Suppressor macrophage treated with lipopolysaccharide for 1 hour (primary cell): ENCODE data around the gene ZPBP2.
"Not testable (repeated sequence)": the region's sequence is repeated elsewhere in the genome, so short reads cannot be mapped to it uniquely, and the experiment has no call there.

Source experiments
- DNase-seq, 3 donors: peaks; one replicate each; pipeline ENCODE4 v3.0.0-alpha.2; 2020 to 2022

ZPBP2 gene

GRCh38 chr17:39855911-39856649, 11.9 kb upstream of the ZPBP2 start:
- not testable (repeated sequence) for DNase-seq

GRCh38 chr17:39861235-39861634, 6.8 kb upstream of the ZPBP2 start:
- no peak for DNase-seq

GRCh38 chr17:39863244-39863917, 4.6 kb upstream of the ZPBP2 start:
- DNase-seq, result no peak

- peak; percentile 87 to 95 (median 91) for DNase-seq
These were observed 3.9 kb upstream of the ZPBP2 start, which contains the start of gene IKZF3 for GRCh38 chr17:39863918-39864746. Gene IKZF3, minus strand, starts transcription at chr17:39864312. Its CDS starts 186 bp downstream, at chr17:39864126.

GRCh38 chr17:39866013-39866730, 1.8 kb upstream of the ZPBP2 start:
- DNase-seq, result no peak

- DNase-seq, result no peak
These were observed 720 bp upstream of the ZPBP2 start for GRCh38 chr17:39867084-39867879.

- no peak for DNase-seq
These were observed 546 bp downstream of the ZPBP2 start for GRCh38 chr17:39868554-39868942.

GRCh38 chr17:39870776-39871175, 2.8 kb downstream of the ZPBP2 start:
- peak in 1 of 3 donors; percentile 6 for DNase-seq

GRCh38 chr17:39871801-39872200, 3.8 kb downstream of the ZPBP2 start:
- DNase-seq, result no peak

GRCh38 chr17:39872751-39873150, 4.7 kb downstream of the ZPBP2 start:
- DNase-seq, result peak in 1 of 3 donors; percentile 20

- not testable (repeated sequence) for DNase-seq
These were observed 18.1 kb downstream of the ZPBP2 start for GRCh38 chr17:39886102-39886501.

- no peak for DNase-seq
These were observed 19.1 kb downstream of the ZPBP2 start for GRCh38 chr17:39887078-39887477.

GRCh38 chr17:39889200-39889599, 21.2 kb downstream of the ZPBP2 start:
- no peak for DNase-seq

- DNase-seq, result no peak
These were observed 26.8 kb downstream of the ZPBP2 start for GRCh38 chr17:39894681-39895376.

- no peak for DNase-seq
These were observed 30.1 kb downstream of the ZPBP2 start for GRCh38 chr17:39898088-39898487.

- no peak for DNase-seq
These were observed 31.2 kb downstream of the ZPBP2 start for GRCh38 chr17:39899215-39899614.

GRCh38 chr17:39902027-39902426, 34.0 kb downstream of the ZPBP2 start:
- DNase-seq, result not testable (repeated sequence)

- peak; percentile 8 to 23 (median 10) for DNase-seq
These were observed 35.3 kb downstream of the ZPBP2 start for GRCh38 chr17:39903158-39903884.

- DNase-seq, result no peak
These were observed 36.9 kb downstream of the ZPBP2 start for GRCh38 chr17:39904990-39905288.

- no peak for DNase-seq
These were observed 40.9 kb downstream of the ZPBP2 start for GRCh38 chr17:39908789-39909352.
